IMR-90 (cell line): ENCODE data around the gene C10orf71.

Experiments
- BHLHE40 ChIP-seq: fragments of 150-350 bp; IDR thresholded peaks from 2 replicates; pipeline ENCODE4 v1.6.1; 2016; ENCODE audit warnings: mild to moderate bottlenecking, low read depth, low read length
- CEBPB ChIP-seq: IDR thresholded peaks from 2 replicates; pipeline ENCODE4 v1.6.1; 2012; ENCODE audit warnings: low read depth, low read length, improper control_type of control experiment
- MAFK ChIP-seq: IDR thresholded peaks from 2 replicates; pipeline ENCODE4 v1.6.1; 2012; ENCODE audit warnings: low read depth, low read length, improper control_type of control experiment
- MAZ ChIP-seq: IDR thresholded peaks from 2 replicates; pipeline ENCODE4 v1.6.1; 2012; ENCODE audit warnings: low read depth, mild to moderate bottlenecking, low read length, improper control_type of control experiment, moderate library complexity, borderline replicate concordance
- MXI1 ChIP-seq: IDR thresholded peaks from 2 replicates; pipeline ENCODE4 v1.6.1; 2012; ENCODE audit warnings: low read depth, mild to moderate bottlenecking, low read length, moderate library complexity, borderline replicate concordance
- POLR2A ChIP-seq: IDR thresholded peaks from 2 replicates; pipeline ENCODE4 v1.6.1; 2012; ENCODE audit warnings: mild to moderate bottlenecking, low read depth, low read length
- RAD21 ChIP-seq: IDR thresholded peaks from 2 replicates; pipeline ENCODE4 v1.6.1; 2012; ENCODE audit warnings: low read length, improper control_type of control experiment
- RFX5 ChIP-seq: IDR thresholded peaks from 2 replicates; pipeline ENCODE4 v1.8.0; 2012; ENCODE audit warnings: low read depth, mild to moderate bottlenecking, low read length, moderate library complexity
- SMC3 ChIP-seq: fragments of 150-350 bp; IDR thresholded peaks from 2 replicates; pipeline ENCODE4 v1.6.1; 2016; ENCODE audit warnings: low read depth, mild to moderate bottlenecking, antibody characterized with exemption, low read length, moderate library complexity
- USF2 ChIP-seq: fragments of 150-350 bp; IDR thresholded peaks from 2 replicates; pipeline ENCODE4 v1.6.1; 2017; ENCODE audit warnings: mild to moderate bottlenecking, antibody characterized with exemption, low read length, low read depth
- TF ChIP-seq, protein P1 (sequence below): conservative IDR thresholded peaks from 2 replicates; pipeline ENCODE4 v1.5.1; 2012; ENCODE audit warnings: mild to moderate bottlenecking, low read depth, low read length, improper control_type of control experiment
- TF ChIP-seq, protein P2 (sequence below): fragments of 150-350 bp; IDR thresholded peaks from 2 replicates; pipeline ENCODE4 v1.6.1; 2016; ENCODE audit warnings: low read depth, mild to moderate bottlenecking, low read length, moderate library complexity, borderline replicate concordance

DNA sequence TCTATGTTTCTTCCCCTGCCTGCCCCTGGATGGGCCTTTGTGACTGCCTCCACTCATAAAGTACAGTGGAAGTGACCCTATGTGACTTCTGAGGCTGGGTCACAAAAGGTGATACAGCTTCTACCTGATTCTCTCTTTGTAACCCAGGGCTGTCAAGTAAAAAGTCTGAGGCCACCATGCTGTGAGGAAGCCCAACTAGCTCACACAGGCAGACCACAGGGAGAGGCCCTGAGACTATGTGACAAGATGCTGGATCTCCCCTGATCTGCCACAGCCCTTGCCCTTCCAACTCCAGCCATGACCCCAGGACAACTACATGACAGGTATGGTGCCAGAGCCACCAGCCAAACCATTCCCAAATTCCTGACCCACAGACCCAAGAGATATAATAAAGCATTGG is 51.2 kb downstream of the C10orf71 start:
- TF ChIP-seq, protein P1, sequence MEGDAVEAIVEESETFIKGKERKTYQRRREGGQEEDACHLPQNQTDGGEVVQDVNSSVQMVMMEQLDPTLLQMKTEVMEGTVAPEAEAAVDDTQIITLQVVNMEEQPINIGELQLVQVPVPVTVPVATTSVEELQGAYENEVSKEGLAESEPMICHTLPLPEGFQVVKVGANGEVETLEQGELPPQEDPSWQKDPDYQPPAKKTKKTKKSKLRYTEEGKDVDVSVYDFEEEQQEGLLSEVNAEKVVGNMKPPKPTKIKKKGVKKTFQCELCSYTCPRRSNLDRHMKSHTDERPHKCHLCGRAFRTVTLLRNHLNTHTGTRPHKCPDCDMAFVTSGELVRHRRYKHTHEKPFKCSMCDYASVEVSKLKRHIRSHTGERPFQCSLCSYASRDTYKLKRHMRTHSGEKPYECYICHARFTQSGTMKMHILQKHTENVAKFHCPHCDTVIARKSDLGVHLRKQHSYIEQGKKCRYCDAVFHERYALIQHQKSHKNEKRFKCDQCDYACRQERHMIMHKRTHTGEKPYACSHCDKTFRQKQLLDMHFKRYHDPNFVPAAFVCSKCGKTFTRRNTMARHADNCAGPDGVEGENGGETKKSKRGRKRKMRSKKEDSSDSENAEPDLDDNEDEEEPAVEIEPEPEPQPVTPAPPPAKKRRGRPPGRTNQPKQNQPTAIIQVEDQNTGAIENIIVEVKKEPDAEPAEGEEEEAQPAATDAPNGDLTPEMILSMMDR = no peak
- TF ChIP-seq, protein P2, sequence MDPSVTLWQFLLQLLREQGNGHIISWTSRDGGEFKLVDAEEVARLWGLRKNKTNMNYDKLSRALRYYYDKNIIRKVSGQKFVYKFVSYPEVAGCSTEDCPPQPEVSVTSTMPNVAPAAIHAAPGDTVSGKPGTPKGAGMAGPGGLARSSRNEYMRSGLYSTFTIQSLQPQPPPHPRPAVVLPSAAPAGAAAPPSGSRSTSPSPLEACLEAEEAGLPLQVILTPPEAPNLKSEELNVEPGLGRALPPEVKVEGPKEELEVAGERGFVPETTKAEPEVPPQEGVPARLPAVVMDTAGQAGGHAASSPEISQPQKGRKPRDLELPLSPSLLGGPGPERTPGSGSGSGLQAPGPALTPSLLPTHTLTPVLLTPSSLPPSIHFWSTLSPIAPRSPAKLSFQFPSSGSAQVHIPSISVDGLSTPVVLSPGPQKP = no peak
- TF ChIP-seq POLR2A (no peak), USF2 (no peak), MXI1 (no peak), CEBPB (no peak), RAD21 (no peak), MAZ (no peak), SMC3 (no peak), MAFK (no peak), RFX5 (no peak), BHLHE40 (no peak)
